HG03135 (cell line): ENCODE results near the gene BTBD6.
"Not testable (repeated sequence)": the region's sequence is repeated elsewhere in the genome, so short reads cannot be mapped to it uniquely, and the experiment has no call there.

ENCODE experiments used
- ATAC-seq: cut with Tn5 transposase; IDR thresholded peaks from one replicate; pipeline ENCODE4 v1.9.1; 2021; ENCODE audit warnings: mild to moderate bottlenecking, moderate library complexity; ENCODE audit not compliant: unreplicated experiment

BTBD6 gene

GRCh38 chr14:105292826-105293711 is 44.7 kb downstream of the BTBD6 start:
- ATAC-seq = no peak

GRCh38 chr14:105294142-105294597 is 45.8 kb downstream of the BTBD6 start:
- no peak for ATAC-seq

- ATAC-seq = not testable (repeated sequence)
Measured at GRCh38 chr14:105297311-105297710, 49.0 kb downstream of the BTBD6 start.

- peak; percentile 24 for ATAC-seq
Measured at GRCh38 chr14:105299654-105300541, 51.6 kb downstream of the BTBD6 start.
